H9 (cell line): ENCODE results near the gene TRERF1. TPM values are rescaled to one million over a fixed set of nuclear protein-coding genes. Genes with fewer than 3 reads are reported as not detected.

Experiments used
- DNase-seq: peaks from one replicate; pipeline ENCODE4 v3.0.0-alpha.2; 2017
- H2AFZ ChIP-seq: one replicate; pipeline ENCODE4 v1.6.1; 2013; ENCODE audit warnings: mild to moderate bottlenecking, low read length, control low read depth, moderate library complexity
- H2AK5ac ChIP-seq: 2 replicates; pipeline ENCODE4 v1.6.1; 2013; ENCODE audit warnings: low read length, control low read depth, mixed read lengths; ENCODE audit not compliant: insufficient read length
- H2BK120ac ChIP-seq: one replicate; pipeline ENCODE4 v1.6.1; 2013; ENCODE audit warnings: low read depth, mild to moderate bottlenecking, low read length, control low read depth, inconsistent platforms; ENCODE audit not compliant: poor library complexity, severe bottlenecking
- H2BK12ac ChIP-seq: 2 replicates; pipeline ENCODE4 v1.6.1; 2013; ENCODE audit warnings: low read length, control low read depth, mixed read lengths, low read depth; ENCODE audit not compliant: insufficient read length
- H2BK15ac ChIP-seq: 2 replicates; pipeline ENCODE4 v1.6.1; 2013; ENCODE audit warnings: low read depth, low read length, control low read depth
- H2BK20ac ChIP-seq: one replicate; pipeline ENCODE4 v1.6.1; 2013; ENCODE audit warnings: low read depth, mild to moderate bottlenecking, low read length, control low read depth, inconsistent platforms; ENCODE audit not compliant: poor library complexity, severe bottlenecking
- H2BK5ac ChIP-seq: 2 replicates; pipeline ENCODE4 v1.6.1; 2013; ENCODE audit warnings: low read length, control low read depth, mixed read lengths; ENCODE audit not compliant: insufficient read length
- H3K14ac ChIP-seq: 2 replicates; pipeline ENCODE4 v1.6.1; 2013; ENCODE audit warnings: low read length, control low read depth; ENCODE audit not compliant: insufficient read depth
- H3K18ac ChIP-seq: 2 replicates; pipeline ENCODE4 v1.6.1; 2013; ENCODE audit warnings: low read depth, mild to moderate bottlenecking, mixed read lengths, low read length, control low read depth; ENCODE audit not compliant: insufficient read length
- H3K23ac ChIP-seq: 2 replicates; pipeline ENCODE4 v1.6.1; 2013; ENCODE audit warnings: low read length, control low read depth, mixed read lengths, low read depth; ENCODE audit not compliant: insufficient read length
- H3K23me2 ChIP-seq: 2 replicates; pipeline ENCODE4 v1.6.1; 2013; ENCODE audit warnings: low read depth, mild to moderate bottlenecking, mixed read lengths, low read length, control low read depth; ENCODE audit not compliant: insufficient read length, poor library complexity, severe bottlenecking
- H3K27ac ChIP-seq: 2 replicates; pipeline ENCODE4 v1.5.1; 2013; ENCODE audit warnings: low read length, control low read depth, mixed read lengths, low read depth; ENCODE audit not compliant: insufficient read length
- H3K27me3 ChIP-seq: 2 replicates; pipeline ENCODE4 v1.6.1; 2013; ENCODE audit warnings: low read length, control low read depth, inconsistent platforms; ENCODE audit not compliant: insufficient read depth
- H3K4ac ChIP-seq: 2 replicates; pipeline ENCODE4 v1.6.1; 2013; ENCODE audit warnings: low read depth, mild to moderate bottlenecking, control low read depth, inconsistent platforms, low read length, moderate library complexity
- H3K4me1 ChIP-seq: 2 replicates; pipeline ENCODE4 v1.6.1; 2013; ENCODE audit warnings: low read length, control low read depth, inconsistent platforms; ENCODE audit not compliant: insufficient read depth
- H3K4me2 ChIP-seq: 2 replicates; pipeline ENCODE4 v1.6.1; 2013; ENCODE audit warnings: low read length, control low read depth, mixed read lengths; ENCODE audit not compliant: insufficient read length, insufficient read depth
- H3K56ac ChIP-seq: 2 replicates; pipeline ENCODE4 v1.6.1; 2013; ENCODE audit warnings: low read depth, mild to moderate bottlenecking, mixed read lengths, low read length, control low read depth; ENCODE audit not compliant: insufficient read length
- H3K79me1 ChIP-seq: 2 replicates; pipeline ENCODE4 v1.6.1; 2013; ENCODE audit warnings: low read depth, mild to moderate bottlenecking, moderate library complexity, low read length, control low read depth, inconsistent platforms; ENCODE audit not compliant: insufficient read depth, poor library complexity, severe bottlenecking
- H3K79me2 ChIP-seq: 2 replicates; pipeline ENCODE4 v1.6.1; 2013; ENCODE audit warnings: low read length, control low read depth, inconsistent platforms; ENCODE audit not compliant: insufficient read depth
- H3K9ac ChIP-seq: 2 replicates; pipeline ENCODE4 v1.6.1; 2013; ENCODE audit warnings: low read length, control low read depth, mixed read lengths; ENCODE audit not compliant: insufficient read length; ENCODE audit errors: extremely low read depth
- H3K9me3 ChIP-seq: one replicate; pipeline ENCODE4 v1.6.1; 2013; ENCODE audit warnings: low read depth, low read length, inconsistent platforms; ENCODE audit not compliant: control insufficient read depth
- H3T11ph ChIP-seq: one replicate; pipeline ENCODE4 v1.6.1; 2013; ENCODE audit warnings: mild to moderate bottlenecking, low read length, control low read depth, inconsistent platforms
- H4K20me1 ChIP-seq: one replicate; pipeline ENCODE4 v1.6.1; 2013; ENCODE audit not compliant: control insufficient read depth, insufficient read length, insufficient read depth
- H4K5ac ChIP-seq: 2 replicates; pipeline ENCODE4 v1.6.1; 2013; ENCODE audit warnings: low read depth, mild to moderate bottlenecking, mixed read lengths, low read length, control low read depth; ENCODE audit not compliant: insufficient read length
- H4K8ac ChIP-seq: replicated peaks from 2 replicates; pipeline ENCODE4 v1.6.1; 2013; ENCODE audit warnings: low read length, control low read depth, mixed read lengths, low read depth; ENCODE audit not compliant: insufficient read length
- H4K91ac ChIP-seq: 2 replicates; pipeline ENCODE4 v1.6.1; 2013; ENCODE audit warnings: low read depth, mild to moderate bottlenecking, moderate library complexity, mixed read lengths, low read length, control low read depth; ENCODE audit not compliant: insufficient read length
- H3K27ac Mint-ChIP-seq, 3 experiments: 2 replicates in 2 of 3; 3 replicates in 1 of 3; pipeline ENCODE4 v1.8.0; 2020 to 2021; ENCODE audit warnings: mixed read lengths in 3 of 3, mild to moderate bottlenecking in 1 of 3, moderate library complexity in 1 of 3
- H3K27me3 Mint-ChIP-seq: 2 replicates; pipeline ENCODE4 v1.8.0; 2021; ENCODE audit warnings: low read depth, mild to moderate bottlenecking, moderate library complexity, mixed read lengths
- H3K36me3 Mint-ChIP-seq, 3 experiments: 2 replicates in 2 of 3; 3 replicates in 1 of 3; pipeline ENCODE4 v1.8.0; 2020 to 2021; ENCODE audit warnings: low read depth in 3 of 3, mixed read lengths in 3 of 3; ENCODE audit not compliant: insufficient read depth in 1 of 3
- H3K4me1 Mint-ChIP-seq, 2 experiments: 2 replicates each; pipeline ENCODE4 v1.8.0; 2020; ENCODE audit warnings: mixed read lengths in 2 of 2
- H3K4me3 Mint-ChIP-seq, 2 experiments: 2 replicates in 1 of 2; 3 replicates in 1 of 2; pipeline ENCODE4 v1.8.0; 2020 to 2021; ENCODE audit warnings: mild to moderate bottlenecking in 2 of 2, mixed read lengths in 2 of 2, moderate library complexity in 1 of 2
- H3K9me3 Mint-ChIP-seq, 2 experiments: 2 replicates in 1 of 2; 3 replicates in 1 of 2; pipeline ENCODE4 v1.8.0; 2020; ENCODE audit warnings: mild to moderate bottlenecking in 2 of 2, mixed read lengths in 2 of 2, moderate library complexity in 1 of 2
- WGBS: extraction: QIAGEN DNeasy Blood & Tissue Kit; methylation state at CpG from one replicate; pipeline ENCODE4 v1.1.7; 2013; ENCODE audit warnings: missing lambda C conversion rate, low lambda C conversion rate, mixed read lengths; ENCODE audit not compliant: insufficient read length; ENCODE audit errors: extremely low coverage; 5-methylcytosine and 5-hydroxymethylcytosine counted together
- total RNA-seq: library from RNA; stranded (reverse); gene quantifications from 2 replicates; pipeline ENCODE4 v1.2.1, GENCODE V29; 2021
- TF ChIP-seq, protein P1 (sequence below): fragments of 200-600 bp; sonication (generic); conservative IDR thresholded peaks from 3 replicates; pipeline ENCODE4 v1.8.0; 2021; ENCODE audit warnings: antibody characterized with exemption, mild to moderate bottlenecking

TRERF1 gene
- total RNA-seq, 1 experiment from 2014 or later = 19.7 TPM

GRCh38 chr6:42276034-42276890 lies 175.5 kb downstream of the TRERF1 start:
- Histone ChIP-seq H2BK20ac (no peak overlapping the region), H3K27ac (no peak overlapping the region), H2BK15ac (no peak overlapping the region), H2BK5ac (no peak overlapping the region), H4K91ac (no peak overlapping the region), H3K9ac (no peak overlapping the region), H3K4me1 (no peaks in the 10 kb centered on the region), H2BK120ac (no peak overlapping the region), H2BK12ac (no peak overlapping the region), H2AK5ac (no peak overlapping the region), H3K23ac (no peak overlapping the region), H3T11ph (no peak overlapping the region), H3K79me1 (no peaks in the 10 kb centered on the region), H3K27me3 (no peaks in the 10 kb centered on the region), H2AFZ (no peak overlapping the region), H3K9me3 (no peaks in the 10 kb centered on the region), H3K79me2 (no peaks in the 10 kb centered on the region; the same call in 1 of the 2 replicates), H3K56ac (no peak overlapping the region), H4K8ac (no peak overlapping the region), H3K23me2 (no peaks in the 10 kb centered on the region), H4K5ac (no peak overlapping the region), H3K4me2 (no peak overlapping the region), H4K20me1 (no peaks in the 10 kb centered on the region), H3K4ac (no peak overlapping the region), H3K18ac (no peak overlapping the region), H3K14ac (no peak overlapping the region)
- DNase-seq = no peak
- Mint-ChIP-seq H3K27ac (peak overlapping the region in 2 of 3 experiments; percentile 31 to 80; a peak in 3 of 7 replicates), H3K36me3 (0 out of 7 replicates have a peak, but pooled peaks cover 0 to 4% (median 0%) of the 10 kb centered on the region in 3 experiments), H3K27me3 (no peaks in the 10 kb centered on the region), H3K4me3 (no peak overlapping the region), H3K4me1 (peaks cover 21 to 35% of the 10 kb centered on the region in 2 experiments), H3K9me3 (no peaks in the 10 kb centered on the region)
- WGBS = no CpG with 5 or more reads among the region's 13 CpGs
- TF ChIP-seq, protein P1, sequence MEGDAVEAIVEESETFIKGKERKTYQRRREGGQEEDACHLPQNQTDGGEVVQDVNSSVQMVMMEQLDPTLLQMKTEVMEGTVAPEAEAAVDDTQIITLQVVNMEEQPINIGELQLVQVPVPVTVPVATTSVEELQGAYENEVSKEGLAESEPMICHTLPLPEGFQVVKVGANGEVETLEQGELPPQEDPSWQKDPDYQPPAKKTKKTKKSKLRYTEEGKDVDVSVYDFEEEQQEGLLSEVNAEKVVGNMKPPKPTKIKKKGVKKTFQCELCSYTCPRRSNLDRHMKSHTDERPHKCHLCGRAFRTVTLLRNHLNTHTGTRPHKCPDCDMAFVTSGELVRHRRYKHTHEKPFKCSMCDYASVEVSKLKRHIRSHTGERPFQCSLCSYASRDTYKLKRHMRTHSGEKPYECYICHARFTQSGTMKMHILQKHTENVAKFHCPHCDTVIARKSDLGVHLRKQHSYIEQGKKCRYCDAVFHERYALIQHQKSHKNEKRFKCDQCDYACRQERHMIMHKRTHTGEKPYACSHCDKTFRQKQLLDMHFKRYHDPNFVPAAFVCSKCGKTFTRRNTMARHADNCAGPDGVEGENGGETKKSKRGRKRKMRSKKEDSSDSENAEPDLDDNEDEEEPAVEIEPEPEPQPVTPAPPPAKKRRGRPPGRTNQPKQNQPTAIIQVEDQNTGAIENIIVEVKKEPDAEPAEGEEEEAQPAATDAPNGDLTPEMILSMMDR = no peak
